ENCODE measurements around the gene NRARP. TPM values are rescaled to one million over a fixed set of nuclear protein-coding genes. Genes with fewer than 3 reads are reported as not detected.

The NRARP gene
- polyA plus RNA-seq, 1 experiment = 0.22 TPM

- DNase-seq (ENCODE audit: low read depth, low spot score) = no peak
- TF ChIP-seq CTCF (IDR thresholded peaks at IDR 0.05; ENCODE audit: low read depth, low read length) = no peak
- POLR2A ChIA-PET = interaction anchor here (0.7 kb wide), 1 partner anchor 102 kb away, joined by 4 read pairs; no protein-coding TSS in a partner anchor
Measured at GRCh38 chr9:137308057-137308619, 6.1 kb upstream of the NRARP start.

GRCh38 chr9:137307255-137308056 lies 5.4 kb upstream of the NRARP start:
- H3K9me3 ChIP-seq (ENCODE audit: control insufficient read depth, insufficient read depth, low read length) = no peaks in the 10 kb centered on the region; the same call in 1 of the 2 replicates
- H3K4me3 ChIP-seq (ENCODE audit: low read depth, low read length) = no peak overlapping the region
- H3K27ac ChIP-seq (ENCODE audit: low read depth, low read length) = no peak overlapping the region
- peaks cover 4% of the 10 kb centered on the region for H3K27me3 ChIP-seq (ENCODE audit: control insufficient read depth, insufficient read depth, low read length)
- no peak for TF ChIP-seq CTCF (IDR thresholded peaks at IDR 0.05; ENCODE audit: low read depth, low read length)
- CTCF ChIA-PET = no interaction called here
- POLR2A ChIA-PET = no interaction called here
- no peak for DNase-seq (ENCODE audit: low read depth, low spot score)

More at GRCh38 chr9:137308057-137308619, 6.1 kb upstream of the NRARP start:
- Histone ChIP-seq H3K27me3 (ENCODE audit: control insufficient read depth, insufficient read depth, low read length) (peaks cover 4% of the 10 kb centered on the region), H3K27ac (ENCODE audit: low read depth, low read length) (no peak overlapping the region), H3K9me3 (ENCODE audit: control insufficient read depth, insufficient read depth, low read length) (no peaks in the 10 kb centered on the region; the same call in 1 of the 2 replicates), H3K4me3 (ENCODE audit: low read depth, low read length) (no peak overlapping the region)
- CTCF ChIA-PET = no interaction called here

- ChIA-PET POLR2A (no interaction called here), CTCF (interaction anchor here (0.6 kb wide), 1 partner anchor 99 kb away, joined by 3 read pairs; no protein-coding TSS in a partner anchor)
- Histone ChIP-seq H3K9me3 (ENCODE audit: control insufficient read depth, insufficient read depth, low read length) (no peaks in the 10 kb centered on the region; the same call in 1 of the 2 replicates), H3K27ac (ENCODE audit: low read depth, low read length) (no peak overlapping the region), H3K27me3 (ENCODE audit: control insufficient read depth, insufficient read depth, low read length) (peaks cover 4% of the 10 kb centered on the region), H3K4me3 (ENCODE audit: low read depth, low read length) (no peak overlapping the region)
- no peak for DNase-seq (ENCODE audit: low read depth, low spot score)
- no peak for TF ChIP-seq CTCF (IDR thresholded peaks at IDR 0.05; ENCODE audit: low read depth, low read length)
Measured at GRCh38 chr9:137306850-137307254, 4.8 kb upstream of the NRARP start.

GRCh38 chr9:137306066-137306849 lies 4.2 kb upstream of the NRARP start:
- H3K9me3 ChIP-seq (ENCODE audit: control insufficient read depth, insufficient read depth, low read length) = no peaks in the 10 kb centered on the region; the same call in 1 of the 2 replicates
- peaks cover 4% of the 10 kb centered on the region for H3K27me3 ChIP-seq (ENCODE audit: control insufficient read depth, insufficient read depth, low read length)
- H3K4me3 ChIP-seq (ENCODE audit: low read depth, low read length) = no peak overlapping the region
- no peak for DNase-seq (ENCODE audit: low read depth, low spot score)
- CTCF ChIA-PET = interaction anchor here (0.6 kb wide), 1 partner anchor 99 kb away, joined by 3 read pairs; no protein-coding TSS in a partner anchor
- POLR2A ChIA-PET = no interaction called here
- TF ChIP-seq CTCF (IDR thresholded peaks at IDR 0.05; ENCODE audit: low read depth, low read length) = no peak
- no peak overlapping the region for H3K27ac ChIP-seq (ENCODE audit: low read depth, low read length)

All from AG04450 (cell line).